CD4-positive, alpha-beta T cell treated with Interleukin-17A for 1 hour (primary cell): Measurements from ENCODE around the gene PKLR.
"Not testable (repeated sequence)": the region's sequence is repeated elsewhere in the genome, so short reads cannot be mapped to it uniquely, and the experiment has no call there.

Experiments
- DNase-seq: peaks from one replicate; pipeline ENCODE4 v3.0.0-alpha.2; 2020

The PKLR gene

GRCh38 chr1:155301342-155301841 is at the start of gene PKLR:
Gene PKLR, minus strand, starts transcription at chr1:155301438. Its CDS starts 43 bp downstream, at chr1:155301395.
- DNase-seq, result no peak

- DNase-seq, result no peak
Observed at GRCh38 chr1:155342842-155343241, 41.6 kb upstream of the PKLR start.

- DNase-seq, result no peak
Observed at GRCh38 chr1:155339515-155340097, 38.4 kb upstream of the PKLR start.

GRCh38 chr1:155334962-155335361 is 33.7 kb upstream of the PKLR start:
- no peak for DNase-seq

- DNase-seq, result no peak
Observed at GRCh38 chr1:155329980-155330598, 28.9 kb upstream of the PKLR start.

- not testable (repeated sequence) for DNase-seq
Observed at GRCh38 chr1:155328856-155329255, 27.6 kb upstream of the PKLR start.

GRCh38 chr1:155327981-155328380 is 26.7 kb upstream of the PKLR start:
- DNase-seq, result no peak

GRCh38 chr1:155326631-155327037 is 25.4 kb upstream of the PKLR start:
- no peak for DNase-seq

- no peak for DNase-seq
Observed at GRCh38 chr1:155326020-155326526, 24.8 kb upstream of the PKLR start.

GRCh38 chr1:155325603-155325893 is 24.3 kb upstream of the PKLR start:
- DNase-seq, result no peak

GRCh38 chr1:155324717-155325602 is 23.7 kb upstream of the PKLR start:
- no peak for DNase-seq

GRCh38 chr1:155324037-155324716 is 22.9 kb upstream of the PKLR start:
- DNase-seq, result peak; percentile 92

GRCh38 chr1:155323729-155324036 is 22.4 kb upstream of the PKLR start:
- peak; percentile 88 for DNase-seq

- peak; percentile 84 for DNase-seq
Observed at GRCh38 chr1:155322953-155323728, 21.9 kb upstream of the PKLR start.

GRCh38 chr1:155322571-155322952 is 21.3 kb upstream of the PKLR start:
- no peak for DNase-seq

GRCh38 chr1:155321639-155322503 is 20.6 kb upstream of the PKLR start:
- DNase-seq, result no peak

GRCh38 chr1:155320661-155321617 is 19.7 kb upstream of the PKLR start, which contains the start of gene RUSC1:
Gene RUSC1, plus strand, starts transcription at chr1:155320894. Its CDS starts 880 bp downstream, at chr1:155321774.
- DNase-seq, result peak; percentile 73

- no peak for DNase-seq
Observed at GRCh38 chr1:155320252-155320651, 19.0 kb upstream of the PKLR start.

GRCh38 chr1:155319536-155319935 is 18.3 kb upstream of the PKLR start:
- no peak for DNase-seq

GRCh38 chr1:155318082-155318481 is 16.8 kb upstream of the PKLR start:
- no peak for DNase-seq
